Activated naive CD4-positive, alpha-beta T cell treated with anti-CD3 and anti-CD28 coated beads for 36 hours (primary cell): ENCODE data around the gene TBX10. TPM values are rescaled to one million over a fixed set of nuclear protein-coding genes. Genes with fewer than 3 reads are reported as not detected.

ENCODE experiments used
- CTCF ChIA-PET: fragments of 350-600 bp; sonication (Branson Sonifier 250); formaldehyde crosslinking; loops from one replicate; lab custom pipeline; 2021; ENCODE audit warnings: antibody characterized with exemption; lab: Charles Lee
- DNase-seq: peaks from one replicate; pipeline ENCODE4 v3.0.0-alpha.2; 2020
- H3K27ac Mint-ChIP-seq: one replicate; pipeline ENCODE4 v1.8.0; 2021; ENCODE audit warnings: mild to moderate bottlenecking, mixed read lengths
- H3K27me3 Mint-ChIP-seq: one replicate; pipeline ENCODE4 v1.8.0; 2021; ENCODE audit warnings: low read depth, mixed read lengths
- H3K36me3 Mint-ChIP-seq: one replicate; pipeline ENCODE4 v1.8.0; 2021; ENCODE audit warnings: low read depth, mixed read lengths
- H3K4me1 Mint-ChIP-seq: one replicate; pipeline ENCODE4 v1.8.0; 2021; ENCODE audit warnings: low read depth, mixed read lengths
- H3K4me3 Mint-ChIP-seq: one replicate; pipeline ENCODE4 v1.8.0; 2021; ENCODE audit warnings: mild to moderate bottlenecking, moderate library complexity, mixed read lengths
- H3K9me3 Mint-ChIP-seq: one replicate; pipeline ENCODE4 v1.8.0; 2021; ENCODE audit warnings: mixed read lengths
- intact Hi-C: fragments of 100-400 bp; cut with micrococcal nuclease; formaldehyde crosslinking; loops from one replicate; pipeline ENCODE4 v1.15.1; 2023
- total RNA-seq, 2 experiments: library from RNA; stranded (reverse); gene quantifications; one replicate each; pipeline ENCODE4 v1.2.3, GENCODE V29; 2021

The TBX10 gene
- total RNA-seq, 2 experiments from 2014 or later, result not detected

DNA sequence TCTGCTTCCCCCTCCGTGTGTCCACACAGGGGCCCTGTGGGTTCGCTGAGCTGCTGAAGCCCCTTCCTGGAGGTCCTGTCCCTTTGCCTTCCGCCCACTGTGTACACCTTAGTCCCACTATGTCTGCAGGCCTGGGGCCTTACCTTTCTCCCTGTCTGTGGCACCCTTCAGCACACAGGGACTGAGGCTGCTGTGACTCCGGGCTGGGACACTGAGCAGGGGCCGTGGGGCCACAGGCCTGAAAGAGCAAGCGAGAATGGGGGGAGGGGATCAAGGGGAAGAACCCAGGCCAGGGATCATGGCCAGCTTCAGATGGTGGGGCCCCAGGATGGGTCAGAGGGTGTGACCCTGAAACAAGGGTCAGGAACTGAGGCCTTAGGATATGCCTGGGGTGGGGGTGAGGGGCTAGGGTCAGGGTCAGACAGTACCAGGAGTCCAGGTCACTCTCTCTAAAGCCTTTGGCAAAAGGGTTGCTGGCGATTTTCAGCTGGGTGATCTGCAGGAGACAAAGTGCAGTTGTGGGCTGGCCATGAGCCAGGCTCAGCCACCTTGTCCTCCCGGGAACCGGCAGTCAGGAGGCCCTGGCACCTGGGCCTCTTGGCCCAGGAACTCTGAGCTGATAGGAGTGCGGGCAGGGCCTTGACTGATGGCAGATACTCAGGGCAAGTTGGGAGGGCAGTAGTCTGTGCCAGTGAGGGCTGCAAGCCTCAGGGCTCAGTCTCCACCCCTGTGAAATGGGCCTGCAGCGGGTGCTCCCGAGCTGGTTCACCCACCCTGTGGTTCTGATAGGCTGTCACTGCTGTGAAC is 7.2 kb downstream of the TBX10 start:
- H3K4me1 Mint-ChIP-seq, result peaks cover 5% of the 10 kb centered on the region
- CTCF ChIA-PET, result interaction anchor here (1.2 to 1.4 kb wide), 4 partner anchors 9 to 82 kb away, joined by 3 to 4 read pairs (median 3); no protein-coding TSS in a partner anchor
- intact Hi-C loops, result no loop called here
- no peaks in the 10 kb centered on the region for H3K36me3 Mint-ChIP-seq
- DNase-seq, result no peak
- no peaks in the 10 kb centered on the region for H3K27me3 Mint-ChIP-seq
- no peaks in the 10 kb centered on the region for H3K9me3 Mint-ChIP-seq
- H3K4me3 Mint-ChIP-seq, result no peak overlapping the region
- no peak overlapping the region for H3K27ac Mint-ChIP-seq

DNA sequence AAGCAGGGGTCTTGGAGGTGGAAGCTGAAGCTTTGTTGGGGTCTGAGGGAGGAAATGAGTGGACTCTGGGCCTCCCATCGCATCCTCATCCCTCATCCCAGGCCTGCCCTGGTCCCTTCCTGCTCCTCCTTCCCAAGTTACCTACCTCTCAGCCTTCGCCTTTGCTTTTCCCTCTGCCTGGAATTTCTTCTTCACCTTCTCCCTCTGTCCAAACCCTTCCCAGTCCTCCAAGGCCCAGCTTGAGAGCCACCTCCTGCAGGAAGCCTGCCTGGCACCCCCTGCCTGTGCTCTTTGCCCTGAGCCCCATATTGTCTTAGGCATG is 7.7 kb downstream of the TBX10 start:
- peaks cover 5% of the 10 kb centered on the region for H3K4me1 Mint-ChIP-seq
- no peak for DNase-seq
- intact Hi-C loops, result no loop called here
- peak overlapping the region; percentile 23 for H3K4me3 Mint-ChIP-seq
- no peaks in the 10 kb centered on the region for H3K36me3 Mint-ChIP-seq
- no peaks in the 10 kb centered on the region for H3K9me3 Mint-ChIP-seq
- H3K27me3 Mint-ChIP-seq, result no peaks in the 10 kb centered on the region
- no peak overlapping the region for H3K27ac Mint-ChIP-seq
- CTCF ChIA-PET, result interaction anchor here (1.2 to 1.4 kb wide), 4 partner anchors 9 to 82 kb away, joined by 3 to 4 read pairs (median 3); no protein-coding TSS in a partner anchor

DNA sequence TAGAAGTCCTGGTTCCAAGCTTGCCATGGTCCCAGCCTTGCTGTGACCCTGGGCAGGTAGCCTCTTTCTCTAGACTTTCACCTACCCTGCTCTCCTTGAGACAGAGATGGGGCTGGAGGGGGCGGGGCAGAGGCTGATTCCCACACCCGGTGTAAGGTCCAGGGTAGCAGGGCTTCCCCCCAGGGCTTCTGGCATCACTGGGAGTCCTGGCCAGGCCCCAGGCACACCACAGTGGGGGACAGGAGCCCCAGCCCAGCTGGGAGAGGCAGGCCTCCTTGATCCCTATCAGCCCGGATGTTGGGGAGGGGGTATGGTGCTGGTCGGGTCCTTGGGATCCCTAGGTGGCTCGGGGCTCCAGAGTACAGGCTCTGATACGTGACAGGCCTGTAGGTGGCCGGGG is 8.2 kb downstream of the TBX10 start:
- no peak overlapping the region for H3K4me3 Mint-ChIP-seq
- intact Hi-C loops, result no loop called here
- no peak for DNase-seq
- no peaks in the 10 kb centered on the region for H3K27me3 Mint-ChIP-seq
- H3K27ac Mint-ChIP-seq, result no peak overlapping the region
- H3K9me3 Mint-ChIP-seq, result no peaks in the 10 kb centered on the region
- no peaks in the 10 kb centered on the region for H3K36me3 Mint-ChIP-seq
- peaks cover 5% of the 10 kb centered on the region for H3K4me1 Mint-ChIP-seq
- CTCF ChIA-PET, result interaction anchor here (1.2 to 4.2 kb wide), 5 partner anchors 8 to 83 kb away, joined by 3 to 46 read pairs (median 3); no protein-coding TSS in a partner anchor

DNA sequence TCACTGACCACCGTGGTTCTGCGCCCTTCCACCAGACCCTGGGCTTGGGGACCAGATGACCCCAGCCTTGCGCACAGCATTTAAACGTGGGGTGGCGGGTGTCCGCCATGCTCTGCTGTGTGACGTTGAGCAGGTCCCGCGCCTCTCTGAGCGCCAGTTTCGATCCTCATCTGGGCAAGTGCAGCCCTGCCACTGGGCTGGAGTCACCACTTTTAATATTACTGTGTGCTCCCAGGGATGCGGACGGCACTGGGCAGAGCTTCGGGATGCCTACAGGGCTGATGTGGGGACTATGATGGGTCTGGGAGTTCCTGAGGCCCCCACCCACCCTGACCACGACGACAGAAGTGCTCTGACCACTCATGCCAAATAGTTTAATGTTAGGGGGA is 8.6 kb downstream of the TBX10 start:
- CTCF ChIA-PET, result interaction anchor here (1.2 to 4.2 kb wide), 7 partner anchors 14 to 83 kb away, joined by 3 to 46 read pairs (median 6); no protein-coding TSS in a partner anchor
- peak overlapping the region; percentile 76 for H3K4me3 Mint-ChIP-seq
- H3K9me3 Mint-ChIP-seq, result no peaks in the 10 kb centered on the region
- peak overlapping the region; percentile 65 for H3K27ac Mint-ChIP-seq
- H3K27me3 Mint-ChIP-seq, result no peaks in the 10 kb centered on the region
- DNase-seq, result no peak
- peaks cover 5% of the 10 kb centered on the region for H3K4me1 Mint-ChIP-seq
- no peaks in the 10 kb centered on the region for H3K36me3 Mint-ChIP-seq
- intact Hi-C loops, result loop anchor here (1.0 kb wide), 2 partner anchors 17 to 174 kb away; no protein-coding TSS in a partner anchor

DNA sequence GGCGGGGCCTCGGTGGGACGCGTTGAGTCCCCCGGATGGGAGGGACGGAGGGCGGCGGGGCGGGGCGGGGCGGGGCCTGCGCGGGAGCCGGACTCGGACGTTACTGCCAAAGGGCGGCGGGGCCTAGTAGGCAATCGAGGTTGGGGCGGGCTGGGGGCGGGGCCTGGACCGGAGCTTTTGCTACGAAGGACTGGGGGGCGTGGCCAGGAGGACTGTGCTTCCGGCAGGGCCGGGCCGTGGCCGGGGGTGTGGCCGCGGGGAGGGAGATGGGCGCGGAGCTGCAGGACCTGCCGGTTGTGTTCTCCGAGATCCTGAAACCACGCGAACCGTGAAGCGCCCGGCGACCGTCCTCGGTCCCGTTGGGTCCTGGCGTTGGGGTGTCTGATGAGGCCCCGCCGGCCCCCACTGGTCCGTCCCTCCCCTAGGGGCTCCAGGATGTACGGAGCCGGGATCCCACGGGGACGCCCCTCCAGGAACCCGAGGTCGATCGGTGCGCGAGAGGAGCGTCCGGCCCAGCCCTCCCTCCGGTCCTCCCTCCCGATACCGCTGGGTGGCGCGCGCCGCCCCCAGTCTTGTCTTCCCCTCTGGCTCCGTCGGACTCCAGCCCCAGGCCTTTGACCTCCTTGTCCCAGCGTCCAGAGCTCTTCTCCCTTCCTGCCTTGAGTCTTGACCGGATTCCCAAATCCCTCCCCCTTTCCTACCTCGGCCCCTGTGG is 9.2 kb downstream of the TBX10 start:
- Mint-ChIP-seq H3K4me1 (peaks cover 5% of the 10 kb centered on the region), H3K27me3 (no peaks in the 10 kb centered on the region), H3K9me3 (no peaks in the 10 kb centered on the region), H3K27ac (peak overlapping the region; percentile 65), H3K36me3 (no peaks in the 10 kb centered on the region), H3K4me3 (peak overlapping the region; percentile 85)
- CTCF ChIA-PET, result interaction anchor here (1.1 to 4.2 kb wide), 8 partner anchors 9 to 279 kb away, joined by 3 to 46 read pairs (median 6); partner anchors contain the start of genes ACY3 and TBX10
- peak; percentile 96 for DNase-seq
- intact Hi-C loops, result loop anchor here (1.0 kb wide), 2 partner anchors 16 to 175 kb away; no protein-coding TSS in a partner anchor

DNA sequence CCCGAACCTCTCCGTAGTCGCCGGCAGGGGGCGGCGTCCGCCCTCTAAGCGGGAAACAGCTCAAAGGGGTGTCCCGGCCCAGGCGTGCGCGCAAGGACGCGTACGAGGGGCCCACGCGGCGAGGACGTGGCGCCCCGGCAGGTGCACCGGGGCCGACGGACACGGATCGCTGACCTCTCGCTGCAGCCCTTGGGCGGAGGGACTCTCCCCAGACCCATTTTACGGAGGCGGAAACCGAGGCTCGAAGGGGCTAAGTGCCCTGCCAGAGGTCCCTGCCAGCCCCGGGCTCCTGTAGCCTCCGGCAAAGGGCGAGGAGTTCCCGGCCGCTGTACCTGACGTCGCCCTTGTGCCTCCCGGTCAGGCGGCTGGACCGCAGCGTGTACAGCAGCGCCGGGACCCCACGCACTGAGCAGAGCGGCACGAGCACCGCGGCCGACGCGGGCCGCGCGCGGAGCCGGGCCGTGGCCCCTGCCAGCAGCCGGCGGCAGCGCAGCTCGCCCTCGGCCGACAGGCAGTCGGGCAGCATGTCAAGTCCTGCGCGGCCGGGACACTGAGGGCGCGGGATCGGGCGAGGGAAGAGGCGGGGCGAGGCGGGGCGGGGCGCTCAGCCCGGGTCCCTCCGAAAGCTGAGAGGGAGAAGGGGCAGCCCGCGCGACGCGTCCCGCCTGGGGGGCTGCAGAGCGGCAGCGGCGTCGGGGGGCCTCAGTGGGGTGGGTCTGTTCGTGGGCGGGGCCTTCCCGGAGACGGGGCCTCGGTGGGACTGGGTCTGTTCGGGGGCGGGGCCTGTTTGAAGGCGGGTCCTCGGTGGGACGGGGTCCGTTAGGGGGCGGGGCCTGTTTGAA is 10.0 kb downstream of the TBX10 start, which contains the start of gene NUDT8:
NUDT8 (minus strand) TSS at position 552 of the 842 bp plus-strand sequence; CDS start at position 526, 26 bp downstream.
- intact Hi-C loops, result loop anchor here (1.0 kb wide), 4 partner anchors 15 to 176 kb away; partner anchors contain the start of gene NDUFV1
- H3K4me1 Mint-ChIP-seq, result peaks cover 5% of the 10 kb centered on the region
- CTCF ChIA-PET, result interaction anchor here (0.6 to 4.2 kb wide), 12 partner anchors 10 to 278 kb away, joined by 3 to 46 read pairs (median 5); partner anchors contain the start of genes ACY3 and TBX10
- H3K4me3 Mint-ChIP-seq, result peak within 1 kb of the TSS; percentile 85
- no peaks in the 10 kb centered on the region for H3K36me3 Mint-ChIP-seq
- DNase-seq, result peak; percentile 92
- H3K27ac Mint-ChIP-seq, result peak within 1 kb of the TSS; percentile 90
- no peaks in the 10 kb centered on the region for H3K27me3 Mint-ChIP-seq
- H3K9me3 Mint-ChIP-seq, result no peaks in the 10 kb centered on the region

DNA sequence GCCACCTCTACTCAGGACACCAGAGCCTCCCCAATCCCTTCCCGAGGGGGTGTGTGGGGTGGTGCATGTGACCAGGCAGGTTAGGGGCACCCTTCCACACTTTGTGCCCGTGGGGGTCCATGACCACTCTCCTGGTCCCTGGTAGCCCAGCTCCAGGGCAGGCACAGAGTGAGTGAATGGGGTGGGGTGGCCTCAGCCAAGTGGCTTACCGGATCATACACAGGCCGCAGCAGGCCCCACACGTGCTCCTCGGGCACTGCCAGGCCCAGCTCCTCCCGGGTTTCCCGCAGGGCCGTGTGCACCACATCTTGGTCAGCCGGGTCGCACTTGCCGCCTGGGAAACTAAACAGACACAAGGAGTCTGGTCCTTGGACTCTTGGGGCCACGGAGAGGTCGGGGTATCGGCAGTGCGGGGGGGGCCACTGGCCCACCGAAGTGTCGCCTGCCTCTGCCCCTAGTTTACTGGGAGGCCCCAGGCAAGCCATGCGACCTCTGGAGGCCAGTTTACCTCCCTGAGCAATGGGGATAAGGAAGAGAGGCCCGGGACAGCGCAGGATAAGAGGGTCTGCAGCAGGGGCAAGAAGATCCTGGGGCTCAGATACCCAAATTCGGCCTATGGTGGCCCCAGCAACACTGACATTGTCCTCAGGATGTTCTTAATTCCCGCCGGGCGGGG is 10.7 kb downstream of the TBX10 start:
- H3K4me3 Mint-ChIP-seq, result peak overlapping the region; percentile 64
- no peaks in the 10 kb centered on the region for H3K27me3 Mint-ChIP-seq
- no peaks in the 10 kb centered on the region for H3K36me3 Mint-ChIP-seq
- DNase-seq, result no peak
- peaks cover 5% of the 10 kb centered on the region for H3K4me1 Mint-ChIP-seq
- H3K27ac Mint-ChIP-seq, result no peak overlapping the region
- intact Hi-C loops, result loop anchor here (1.0 kb wide), 2 partner anchors 23 to 30 kb away; partner anchors contain the start of gene NDUFV1
- CTCF ChIA-PET, result interaction anchor here (0.6 to 4.2 kb wide), 14 partner anchors 10 to 277 kb away, joined by 3 to 46 read pairs (median 5); partner anchors contain the start of genes ACY3 and TBX10
- no peaks in the 10 kb centered on the region for H3K9me3 Mint-ChIP-seq

DNA sequence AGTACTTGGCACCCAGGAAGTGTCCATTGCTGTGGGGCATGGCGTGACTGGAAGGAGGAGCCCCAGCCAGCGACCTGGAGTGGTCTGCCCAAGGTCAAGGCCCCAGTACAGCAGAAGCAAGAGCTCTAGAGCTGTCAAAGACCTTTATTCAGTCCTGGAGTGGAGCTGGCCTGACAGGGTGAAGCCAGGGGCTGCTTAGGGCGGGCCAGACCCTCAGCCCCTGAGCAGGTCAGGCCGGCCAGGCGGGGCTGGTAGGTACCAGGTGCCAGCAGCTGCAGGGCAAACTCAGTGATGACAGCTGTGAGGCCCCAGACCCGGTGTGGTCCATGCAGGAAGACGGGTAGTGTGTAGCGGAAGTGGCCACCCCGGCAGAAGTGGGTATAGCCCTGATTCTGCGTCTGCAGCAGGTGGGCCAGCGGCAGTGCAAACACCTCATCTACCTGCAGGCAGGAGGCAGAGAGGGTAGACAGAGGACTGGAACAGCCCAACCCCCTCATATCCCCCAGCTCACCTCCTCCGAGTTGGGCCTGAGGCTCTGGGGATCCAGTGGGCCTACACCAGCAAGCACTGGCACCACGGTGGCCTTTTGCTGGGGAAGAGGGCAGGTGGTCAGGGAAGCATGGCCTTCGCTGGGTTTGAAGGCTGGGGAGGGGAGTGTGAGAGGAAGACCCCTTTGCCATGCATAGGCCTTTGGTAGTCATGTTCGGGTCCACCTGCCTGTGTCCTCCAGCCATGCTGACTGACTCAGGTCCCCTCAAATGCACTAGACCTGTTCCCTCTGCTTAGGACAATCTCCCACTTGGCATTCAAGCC is 11.5 kb downstream of the TBX10 start:
- intact Hi-C loops, result no loop called here
- peaks cover 5% of the 10 kb centered on the region for H3K4me1 Mint-ChIP-seq
- H3K27me3 Mint-ChIP-seq, result no peaks in the 10 kb centered on the region
- H3K27ac Mint-ChIP-seq, result no peak overlapping the region
- CTCF ChIA-PET, result interaction anchor here (0.6 to 4.2 kb wide), 10 partner anchors 11 to 164 kb away, joined by 3 to 46 read pairs (median 4); no protein-coding TSS in a partner anchor
- H3K4me3 Mint-ChIP-seq, result peak overlapping the region; percentile 64
- no peaks in the 10 kb centered on the region for H3K9me3 Mint-ChIP-seq
- no peaks in the 10 kb centered on the region for H3K36me3 Mint-ChIP-seq
- no peak for DNase-seq

DNA sequence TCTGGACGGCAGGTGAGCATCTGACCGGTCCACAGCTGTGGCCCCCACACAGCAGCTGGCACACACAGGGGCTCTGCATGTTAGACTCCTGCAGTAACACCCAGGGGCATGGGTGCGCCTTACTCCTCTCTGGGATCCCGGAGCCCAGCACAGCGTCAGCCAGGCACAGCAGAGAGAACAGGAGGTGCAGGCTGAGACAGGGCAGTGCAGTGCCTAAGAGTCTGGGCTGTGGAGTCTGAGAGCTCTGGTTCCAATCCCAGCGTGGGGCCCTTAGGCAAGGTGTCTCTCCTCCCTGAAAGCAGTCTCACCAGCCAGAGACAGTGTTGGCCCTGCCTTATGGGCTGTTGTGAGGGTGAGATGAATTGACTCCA is 12.1 kb downstream of the TBX10 start:
- DNase-seq, result no peak
- no peak overlapping the region for H3K27ac Mint-ChIP-seq
- H3K27me3 Mint-ChIP-seq, result no peaks in the 10 kb centered on the region
- intact Hi-C loops, result no loop called here
- no peak overlapping the region for H3K4me3 Mint-ChIP-seq
- CTCF ChIA-PET, result interaction anchor here (1.0 to 4.2 kb wide), 5 partner anchors 11 to 100 kb away, joined by 3 to 46 read pairs (median 7); no protein-coding TSS in a partner anchor
- peaks cover 5% of the 10 kb centered on the region for H3K4me1 Mint-ChIP-seq
- H3K9me3 Mint-ChIP-seq, result no peaks in the 10 kb centered on the region
- no peaks in the 10 kb centered on the region for H3K36me3 Mint-ChIP-seq

DNA sequence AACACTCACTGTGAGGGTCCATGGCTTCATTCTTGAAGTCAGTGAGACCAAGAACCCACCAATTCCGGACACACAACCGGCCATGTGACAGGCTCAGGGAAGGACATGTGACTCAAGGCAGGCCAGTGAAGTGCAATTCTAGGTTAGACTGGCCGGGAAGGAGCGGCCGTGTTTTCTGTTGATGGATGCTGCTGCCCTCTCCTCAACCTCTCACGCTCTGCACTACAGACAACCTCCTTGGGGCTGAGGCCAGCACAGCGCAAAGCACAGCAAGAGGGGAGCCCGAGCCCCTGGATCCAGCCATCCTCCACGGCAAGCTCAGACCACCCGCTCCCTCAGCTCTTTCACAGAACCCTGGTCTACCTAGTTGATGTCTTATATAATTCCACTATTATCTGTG is 12.6 kb downstream of the TBX10 start:
- intact Hi-C loops, result no loop called here
- no peak for DNase-seq
- Mint-ChIP-seq H3K27me3 (no peaks in the 10 kb centered on the region), H3K27ac (no peak overlapping the region), H3K9me3 (no peaks in the 10 kb centered on the region), H3K4me3 (no peak overlapping the region), H3K36me3 (no peaks in the 10 kb centered on the region), H3K4me1 (peaks cover 5% of the 10 kb centered on the region)
- CTCF ChIA-PET, result interaction anchor here (0.6 to 2.3 kb wide), 4 partner anchors 13 to 102 kb away, joined by 3 to 7 read pairs (median 4); no protein-coding TSS in a partner anchor
